ENCODE results near the gene WRNIP1. TPM values are rescaled to one million over a fixed set of nuclear protein-coding genes. Genes with fewer than 3 reads are reported as not detected.
A peak's percentile ranks its signal among the peaks of the same experiment; 100 is the strongest.

Gene WRNIP1
- total RNA-seq, 1 donor from 2014 or later = 31.5 TPM

DNA sequence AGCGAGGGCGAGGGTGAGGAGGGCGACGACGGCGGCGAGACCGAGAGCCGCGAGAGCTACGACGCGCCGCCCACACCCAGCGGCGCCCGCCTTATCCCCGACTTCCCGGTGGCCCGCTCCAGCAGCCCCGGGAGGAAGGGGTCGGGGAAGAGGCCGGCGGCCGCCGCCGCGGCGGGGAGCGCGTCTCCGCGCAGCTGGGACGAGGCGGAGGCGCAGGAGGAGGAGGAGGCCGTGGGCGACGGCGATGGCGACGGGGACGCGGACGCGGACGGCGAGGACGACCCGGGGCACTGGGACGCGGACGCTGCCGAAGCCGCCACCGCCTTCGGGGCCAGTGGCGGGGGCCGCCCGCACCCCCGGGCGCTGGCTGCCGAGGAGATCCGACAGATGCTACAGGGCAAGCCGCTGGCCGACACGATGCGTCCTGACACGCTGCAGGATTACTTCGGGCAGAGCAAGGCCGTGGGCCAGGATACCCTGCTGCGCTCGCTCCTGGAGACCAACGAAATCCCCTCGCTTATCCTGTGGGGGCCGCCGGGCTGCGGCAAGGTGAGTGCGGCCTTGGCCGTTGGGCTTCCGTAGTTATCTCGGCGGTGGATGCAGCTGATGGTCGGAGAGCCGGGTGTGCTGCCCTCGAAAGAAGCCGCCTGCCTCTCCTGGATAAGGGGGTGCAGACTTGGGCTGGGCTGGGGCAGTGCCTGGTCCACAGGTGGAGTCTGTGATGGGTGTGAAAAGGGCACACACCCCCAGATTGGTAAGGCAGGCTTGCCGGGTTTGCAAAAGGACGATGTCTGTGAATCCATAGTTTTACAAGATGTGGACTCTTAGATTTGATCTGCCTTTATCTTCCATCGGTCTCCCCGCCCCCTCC is 938 bp downstream of the WRNIP1 start:
- Histone ChIP-seq H3K27ac (ENCODE audit: low read depth, low read length) (peak overlapping the region; percentile 88), H2AFZ (ENCODE audit: low read depth, low read length) (peak overlapping the region; percentile 75)
- DNase-seq (ENCODE audit: low read depth) = peak; percentile 21

DNA sequence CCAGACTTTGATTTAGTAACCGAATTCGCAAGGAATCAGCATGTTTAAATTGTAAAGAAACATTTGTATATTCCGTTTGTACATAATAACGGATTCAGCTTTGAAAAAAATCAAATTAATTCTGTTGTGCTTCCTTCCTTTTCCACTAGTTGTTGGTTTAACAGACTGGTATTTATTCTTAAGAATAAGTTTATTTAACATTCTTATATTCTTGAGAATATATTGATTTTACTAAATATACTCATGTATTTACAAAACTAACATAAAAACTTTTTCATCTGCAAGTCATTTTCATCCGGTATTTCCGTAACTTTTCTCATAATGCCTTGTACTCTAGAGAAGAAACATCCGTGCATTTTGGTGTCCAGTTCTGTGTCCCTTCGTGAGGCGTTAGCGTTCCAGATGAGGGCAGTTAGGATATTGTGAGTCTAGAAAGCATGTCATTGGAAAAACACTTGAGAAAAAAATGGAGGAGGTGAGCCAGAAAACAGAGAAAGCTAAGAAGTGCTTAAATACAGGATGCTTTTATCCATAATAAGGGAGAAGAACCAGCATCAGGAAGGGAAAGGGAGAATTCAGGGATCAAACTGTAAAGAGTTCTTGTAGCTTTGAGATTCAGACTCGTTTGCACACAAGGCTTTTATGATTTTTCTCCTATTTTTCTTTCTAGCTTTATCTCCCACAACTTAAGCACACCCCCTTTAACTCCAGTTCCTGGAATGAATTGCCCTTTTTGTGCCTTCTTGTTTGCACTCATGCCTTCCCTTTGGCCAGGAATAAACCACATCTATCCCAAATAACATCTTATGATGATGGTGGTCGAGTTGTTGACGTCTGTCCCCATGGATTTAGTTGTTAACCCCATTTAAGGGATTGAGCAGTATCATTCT is 1.8 kb downstream of the WRNIP1 start:
- peak overlapping the region; percentile 88 for H3K27ac ChIP-seq (ENCODE audit: low read depth, low read length)
- H3K79me2 ChIP-seq (ENCODE audit: insufficient read depth, low read length) = peaks cover 64% of the 10 kb centered on the region
- H3K9ac ChIP-seq (ENCODE audit: low read length) = peak overlapping the region; percentile 93
- Mint-ChIP-seq H3K4me1 (ENCODE audit: low read depth, unreplicated experiment) (peaks cover 19% of the 10 kb centered on the region), H3K9me3 (ENCODE audit: unreplicated experiment) (no peaks in the 10 kb centered on the region), H3K27ac (ENCODE audit: unreplicated experiment) (peak overlapping the region; percentile 89), H3K4me3 (ENCODE audit: unreplicated experiment) (peak overlapping the region; percentile 91), H3K27me3 (ENCODE audit: low read depth, unreplicated experiment) (no peaks in the 10 kb centered on the region), H3K36me3 (ENCODE audit: low read depth, unreplicated experiment) (peaks cover 4% of the 10 kb centered on the region)
- no peak for FAIRE-seq
- no peak for DNase-seq (ENCODE audit: low read depth)
- peaks cover 51% of the 10 kb centered on the region for H4K20me1 ChIP-seq (ENCODE audit: insufficient read depth, low read length)
- peak overlapping the region; percentile 96 for H3K4me2 ChIP-seq (ENCODE audit: low read length)
- no peaks in the 10 kb centered on the region for H3K9me3 ChIP-seq (ENCODE audit: insufficient read depth, low read depth, low read length)
- H3K4me3 ChIP-seq (ENCODE audit: insufficient read depth, low read depth, low read length) = peak overlapping the region; percentile 91
- no peaks in the 10 kb centered on the region for H3K27me3 ChIP-seq (ENCODE audit: insufficient read depth, low read length)
- H2AFZ ChIP-seq (ENCODE audit: low read depth, low read length) = no peak overlapping the region
- H3K4me1 ChIP-seq (ENCODE audit: insufficient read depth, low read length) = peaks cover 25% of the 10 kb centered on the region
- peaks cover 6% of the 10 kb centered on the region for H3K36me3 ChIP-seq (ENCODE audit: insufficient read depth, low read length)
- TF ChIP-seq, protein P1, sequence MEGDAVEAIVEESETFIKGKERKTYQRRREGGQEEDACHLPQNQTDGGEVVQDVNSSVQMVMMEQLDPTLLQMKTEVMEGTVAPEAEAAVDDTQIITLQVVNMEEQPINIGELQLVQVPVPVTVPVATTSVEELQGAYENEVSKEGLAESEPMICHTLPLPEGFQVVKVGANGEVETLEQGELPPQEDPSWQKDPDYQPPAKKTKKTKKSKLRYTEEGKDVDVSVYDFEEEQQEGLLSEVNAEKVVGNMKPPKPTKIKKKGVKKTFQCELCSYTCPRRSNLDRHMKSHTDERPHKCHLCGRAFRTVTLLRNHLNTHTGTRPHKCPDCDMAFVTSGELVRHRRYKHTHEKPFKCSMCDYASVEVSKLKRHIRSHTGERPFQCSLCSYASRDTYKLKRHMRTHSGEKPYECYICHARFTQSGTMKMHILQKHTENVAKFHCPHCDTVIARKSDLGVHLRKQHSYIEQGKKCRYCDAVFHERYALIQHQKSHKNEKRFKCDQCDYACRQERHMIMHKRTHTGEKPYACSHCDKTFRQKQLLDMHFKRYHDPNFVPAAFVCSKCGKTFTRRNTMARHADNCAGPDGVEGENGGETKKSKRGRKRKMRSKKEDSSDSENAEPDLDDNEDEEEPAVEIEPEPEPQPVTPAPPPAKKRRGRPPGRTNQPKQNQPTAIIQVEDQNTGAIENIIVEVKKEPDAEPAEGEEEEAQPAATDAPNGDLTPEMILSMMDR (IDR thresholded peaks at IDR 0.05; ENCODE audit: insufficient read depth, low read depth, low read length) = no peak
- TF ChIP-seq EZH2 (IDR thresholded peaks at IDR 0.05; ENCODE audit: insufficient read depth, low read length) = no peak

More for the DNA sequence above, 938 bp downstream of the WRNIP1 start:
- Mint-ChIP-seq H3K9me3 (ENCODE audit: unreplicated experiment) (no peaks in the 10 kb centered on the region), H3K27me3 (ENCODE audit: low read depth, unreplicated experiment) (no peaks in the 10 kb centered on the region), H3K4me3 (ENCODE audit: unreplicated experiment) (peak overlapping the region; percentile 91), H3K27ac (ENCODE audit: unreplicated experiment) (peak overlapping the region; percentile 89), H3K4me1 (ENCODE audit: low read depth, unreplicated experiment) (peaks cover 21% of the 10 kb centered on the region), H3K36me3 (ENCODE audit: low read depth, unreplicated experiment) (peaks cover 2% of the 10 kb centered on the region)
- no peak for FAIRE-seq
- TF ChIP-seq EZH2 (IDR thresholded peaks at IDR 0.05; ENCODE audit: insufficient read depth, low read length) = no peak
- TF ChIP-seq, protein P1 (IDR thresholded peaks at IDR 0.05; ENCODE audit: insufficient read depth, low read depth, low read length) = no peak
- peaks cover 55% of the 10 kb centered on the region for H3K79me2 ChIP-seq (ENCODE audit: insufficient read depth, low read length)
- H3K9ac ChIP-seq (ENCODE audit: low read length) = peak overlapping the region; percentile 93
- H3K27me3 ChIP-seq (ENCODE audit: insufficient read depth, low read length) = no peaks in the 10 kb centered on the region
- H3K4me3 ChIP-seq (ENCODE audit: insufficient read depth, low read depth, low read length) = peak overlapping the region; percentile 91
- peaks cover 4% of the 10 kb centered on the region for H3K36me3 ChIP-seq (ENCODE audit: insufficient read depth, low read length)
- H4K20me1 ChIP-seq (ENCODE audit: insufficient read depth, low read length) = peaks cover 44% of the 10 kb centered on the region
- peak overlapping the region; percentile 96 for H3K4me2 ChIP-seq (ENCODE audit: low read length)
- no peaks in the 10 kb centered on the region for H3K9me3 ChIP-seq (ENCODE audit: insufficient read depth, low read depth, low read length)
- H3K4me1 ChIP-seq (ENCODE audit: insufficient read depth, low read length) = peaks cover 25% of the 10 kb centered on the region

Measured in astrocyte (in vitro differentiated cells and primary cell).